ENCODE results near the gene MCF2L.

Gene MCF2L

DNA sequence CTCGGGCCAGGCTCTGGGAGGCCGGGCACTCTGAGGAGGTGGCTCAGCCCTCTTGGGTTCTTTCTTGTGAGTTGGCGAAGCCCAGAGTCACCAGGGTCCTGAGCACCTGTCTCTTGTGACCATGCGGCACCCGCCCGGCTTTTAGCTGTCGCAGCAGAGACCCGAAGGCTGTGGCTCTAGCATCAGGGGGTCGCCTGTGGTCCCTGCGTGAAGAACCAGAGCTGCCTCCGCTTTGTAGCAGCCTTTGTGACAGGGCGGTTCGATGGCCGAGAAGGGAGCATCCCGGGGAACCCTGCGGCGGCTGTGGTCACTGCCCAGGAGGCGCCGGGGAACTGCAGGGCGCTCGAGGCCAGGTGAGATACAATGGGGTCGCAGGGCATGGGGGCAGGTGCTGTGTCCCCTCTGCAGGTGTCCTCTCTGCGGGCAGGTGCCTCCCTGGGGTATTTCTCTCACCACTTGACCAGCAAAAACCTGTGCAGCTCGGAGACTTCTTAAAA, 10.4 kb downstream of the MCF2L start:
- no peak overlapping the region for H3K4me3 ChIP-seq (replicated peaks; ENCODE audit: insufficient read depth, low read length)
- TF ChIP-seq GABPA (IDR thresholded peaks at IDR 0.05; ENCODE audit: low read depth): no peak
- no peak for TF ChIP-seq SPI1 (IDR thresholded peaks at IDR 0.05; ENCODE audit: borderline replicate concordance, low read depth)
- TF ChIP-seq POLR2AphosphoS5 (IDR thresholded peaks at IDR 0.05; ENCODE audit: low read depth): no peak
- TF ChIP-seq, protein P1, sequence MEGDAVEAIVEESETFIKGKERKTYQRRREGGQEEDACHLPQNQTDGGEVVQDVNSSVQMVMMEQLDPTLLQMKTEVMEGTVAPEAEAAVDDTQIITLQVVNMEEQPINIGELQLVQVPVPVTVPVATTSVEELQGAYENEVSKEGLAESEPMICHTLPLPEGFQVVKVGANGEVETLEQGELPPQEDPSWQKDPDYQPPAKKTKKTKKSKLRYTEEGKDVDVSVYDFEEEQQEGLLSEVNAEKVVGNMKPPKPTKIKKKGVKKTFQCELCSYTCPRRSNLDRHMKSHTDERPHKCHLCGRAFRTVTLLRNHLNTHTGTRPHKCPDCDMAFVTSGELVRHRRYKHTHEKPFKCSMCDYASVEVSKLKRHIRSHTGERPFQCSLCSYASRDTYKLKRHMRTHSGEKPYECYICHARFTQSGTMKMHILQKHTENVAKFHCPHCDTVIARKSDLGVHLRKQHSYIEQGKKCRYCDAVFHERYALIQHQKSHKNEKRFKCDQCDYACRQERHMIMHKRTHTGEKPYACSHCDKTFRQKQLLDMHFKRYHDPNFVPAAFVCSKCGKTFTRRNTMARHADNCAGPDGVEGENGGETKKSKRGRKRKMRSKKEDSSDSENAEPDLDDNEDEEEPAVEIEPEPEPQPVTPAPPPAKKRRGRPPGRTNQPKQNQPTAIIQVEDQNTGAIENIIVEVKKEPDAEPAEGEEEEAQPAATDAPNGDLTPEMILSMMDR (IDR thresholded peaks at IDR 0.05; ENCODE audit: insufficient read depth, low read length): no peak
- TF ChIP-seq, protein P2, sequence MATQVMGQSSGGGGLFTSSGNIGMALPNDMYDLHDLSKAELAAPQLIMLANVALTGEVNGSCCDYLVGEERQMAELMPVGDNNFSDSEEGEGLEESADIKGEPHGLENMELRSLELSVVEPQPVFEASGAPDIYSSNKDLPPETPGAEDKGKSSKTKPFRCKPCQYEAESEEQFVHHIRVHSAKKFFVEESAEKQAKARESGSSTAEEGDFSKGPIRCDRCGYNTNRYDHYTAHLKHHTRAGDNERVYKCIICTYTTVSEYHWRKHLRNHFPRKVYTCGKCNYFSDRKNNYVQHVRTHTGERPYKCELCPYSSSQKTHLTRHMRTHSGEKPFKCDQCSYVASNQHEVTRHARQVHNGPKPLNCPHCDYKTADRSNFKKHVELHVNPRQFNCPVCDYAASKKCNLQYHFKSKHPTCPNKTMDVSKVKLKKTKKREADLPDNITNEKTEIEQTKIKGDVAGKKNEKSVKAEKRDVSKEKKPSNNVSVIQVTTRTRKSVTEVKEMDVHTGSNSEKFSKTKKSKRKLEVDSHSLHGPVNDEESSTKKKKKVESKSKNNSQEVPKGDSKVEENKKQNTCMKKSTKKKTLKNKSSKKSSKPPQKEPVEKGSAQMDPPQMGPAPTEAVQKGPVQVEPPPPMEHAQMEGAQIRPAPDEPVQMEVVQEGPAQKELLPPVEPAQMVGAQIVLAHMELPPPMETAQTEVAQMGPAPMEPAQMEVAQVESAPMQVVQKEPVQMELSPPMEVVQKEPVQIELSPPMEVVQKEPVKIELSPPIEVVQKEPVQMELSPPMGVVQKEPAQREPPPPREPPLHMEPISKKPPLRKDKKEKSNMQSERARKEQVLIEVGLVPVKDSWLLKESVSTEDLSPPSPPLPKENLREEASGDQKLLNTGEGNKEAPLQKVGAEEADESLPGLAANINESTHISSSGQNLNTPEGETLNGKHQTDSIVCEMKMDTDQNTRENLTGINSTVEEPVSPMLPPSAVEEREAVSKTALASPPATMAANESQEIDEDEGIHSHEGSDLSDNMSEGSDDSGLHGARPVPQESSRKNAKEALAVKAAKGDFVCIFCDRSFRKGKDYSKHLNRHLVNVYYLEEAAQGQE (IDR thresholded peaks at IDR 0.05; ENCODE audit: insufficient replicate concordance, low read depth): no peak
- no peak overlapping the region for H3K27ac ChIP-seq (replicated peaks)
- H3K27me3 ChIP-seq (ENCODE audit: insufficient read depth, poor library complexity, severe bottlenecking): peaks cover 26% of the 10 kb centered on the region
- no peak for DNase-seq (ENCODE audit: low read depth in 1 of 2, low spot score in 1 of 2)

DNA sequence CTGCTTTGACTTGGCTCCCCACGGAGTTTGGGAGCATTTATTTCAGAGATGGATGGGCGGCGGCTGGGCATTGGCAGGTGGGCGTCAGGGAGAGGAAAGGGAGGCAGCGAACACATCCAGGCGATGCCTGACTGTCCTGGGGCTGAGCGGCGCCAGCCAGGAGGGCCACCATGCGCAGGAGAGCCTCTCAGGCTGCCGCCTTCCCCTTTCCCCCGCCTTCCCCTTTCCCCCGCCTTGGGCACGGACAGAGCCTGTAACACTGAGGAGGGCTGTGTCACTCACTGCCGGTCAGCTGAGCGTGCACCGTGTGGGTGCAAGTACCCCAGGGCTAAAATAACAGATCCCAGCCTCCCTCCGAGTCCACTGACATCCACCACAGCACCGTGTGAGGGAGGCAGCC, 11.4 kb downstream of the MCF2L start:
- DNase-seq (ENCODE audit: low read depth in 1 of 2, low spot score in 1 of 2): peak; percentile 13 to 64
- H3K27ac ChIP-seq (replicated peaks): no peak overlapping the region
- peaks cover 27% of the 10 kb centered on the region for H3K27me3 ChIP-seq (ENCODE audit: insufficient read depth, poor library complexity, severe bottlenecking)
- TF ChIP-seq, protein P1 (IDR thresholded peaks at IDR 0.05; ENCODE audit: insufficient read depth, low read length): no peak
- peak; percentile 40; the same call in 1 of the 2 replicates for TF ChIP-seq SPI1 (IDR thresholded peaks at IDR 0.05; ENCODE audit: borderline replicate concordance, low read depth)
- H3K4me3 ChIP-seq (replicated peaks; ENCODE audit: insufficient read depth, low read length): no peak overlapping the region

DNA sequence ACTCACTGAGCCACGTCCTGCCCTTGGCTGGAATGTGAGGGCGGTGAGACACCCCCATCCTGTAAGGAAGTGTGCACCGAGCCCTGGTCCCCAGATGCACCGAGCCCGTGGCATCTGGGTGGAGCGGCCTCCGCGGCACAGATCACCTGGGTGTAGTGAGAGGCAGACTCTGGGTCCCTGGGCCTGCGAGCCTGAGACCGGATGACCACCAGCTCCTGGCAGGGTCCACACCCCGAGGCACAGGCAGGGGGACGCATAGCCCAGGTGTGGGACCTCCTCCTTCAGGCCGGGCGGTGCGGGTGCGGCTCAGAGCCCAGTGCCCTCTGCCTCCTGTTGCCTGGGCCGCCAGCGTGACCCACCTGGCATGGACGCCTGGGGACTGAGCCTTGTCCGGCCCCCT, 12.4 kb downstream of the MCF2L start:
- TF ChIP-seq SPI1 (IDR thresholded peaks at IDR 0.05; ENCODE audit: borderline replicate concordance, low read depth) (no peak), GABPA (IDR thresholded peaks at IDR 0.05; ENCODE audit: low read depth) (no peak), POLR2AphosphoS5 (IDR thresholded peaks at IDR 0.05; ENCODE audit: low read depth) (no peak)
- TF ChIP-seq, protein P2 (IDR thresholded peaks at IDR 0.05; ENCODE audit: insufficient replicate concordance, low read depth): no peak
- TF ChIP-seq, protein P1 (IDR thresholded peaks at IDR 0.05; ENCODE audit: insufficient read depth, low read length): no peak
- no peak overlapping the region for H3K4me3 ChIP-seq (replicated peaks; ENCODE audit: insufficient read depth, low read length)
- H3K27ac ChIP-seq (replicated peaks): no peak overlapping the region
- peaks cover 28% of the 10 kb centered on the region for H3K27me3 ChIP-seq (ENCODE audit: insufficient read depth, poor library complexity, severe bottlenecking)
- DNase-seq (ENCODE audit: low read depth in 1 of 2, low spot score in 1 of 2): no peak

All from HL-60 (cell line).